Ammon's horn (tissue), 1 donor: Measurements from ENCODE around the gene TOMM40.
"Not testable (repeated sequence)": the region's sequence is repeated elsewhere in the genome, so short reads cannot be mapped to it uniquely, and the experiment has no call there.

Source experiments
- DNase-seq: peaks from one replicate; pipeline ENCODE4 v3.0.0-alpha.2; 2016; ENCODE audit warnings: low spot score

Gene TOMM40

GRCh38 chr19:44897835-44898234, 6.8 kb downstream of the TOMM40 start:
- DNase-seq: no peak

GRCh38 chr19:44900328-44901244, 9.5 kb downstream of the TOMM40 start:
- no peak for DNase-seq

GRCh38 chr19:44903216-44903601, 12.2 kb downstream of the TOMM40 start:
- no peak for DNase-seq

- DNase-seq: peak; percentile 67
These were observed 12.8 kb downstream of the TOMM40 start for GRCh38 chr19:44903602-44904425.

GRCh38 chr19:44904426-44904994, 13.5 kb downstream of the TOMM40 start:
- DNase-seq: no peak

- peak; percentile 74 for DNase-seq
These were observed 14.5 kb downstream of the TOMM40 start, which contains the start of gene APOE for GRCh38 chr19:44905437-44906160. APOE (plus strand) TSS chr19:44905796; CDS start chr19:44906625, 829 bp downstream.

- DNase-seq: no peak
These were observed 16.6 kb downstream of the TOMM40 start for GRCh38 chr19:44907613-44908012.

- DNase-seq: no peak
These were observed 17.2 kb downstream of the TOMM40 start for GRCh38 chr19:44908074-44908835.

GRCh38 chr19:44908836-44909261, 17.8 kb downstream of the TOMM40 start:
- no peak for DNase-seq

- no peak for DNase-seq
These were observed 18.7 kb downstream of the TOMM40 start for GRCh38 chr19:44909775-44910174.

- DNase-seq: not testable (repeated sequence)
These were observed 20.8 kb downstream of the TOMM40 start for GRCh38 chr19:44911896-44912295.

GRCh38 chr19:44912854-44913253, 21.8 kb downstream of the TOMM40 start:
- DNase-seq: peak; percentile 94

GRCh38 chr19:44913512-44914432, 22.7 kb downstream of the TOMM40 start:
- DNase-seq: not testable (repeated sequence)

- peak; percentile 94 for DNase-seq
These were observed 23.6 kb downstream of the TOMM40 start, which contains the start of gene APOC1 for GRCh38 chr19:44914433-44915206. APOC1 (plus strand) TSS chr19:44914608; CDS start chr19:44914892, 284 bp downstream.

- no peak for DNase-seq
These were observed 33.2 kb downstream of the TOMM40 start for GRCh38 chr19:44924243-44924725.

- peak; percentile 95 for DNase-seq
These were observed 34.2 kb downstream of the TOMM40 start for GRCh38 chr19:44925114-44925891.

GRCh38 chr19:44926245-44927077, 35.4 kb downstream of the TOMM40 start:
- not testable (repeated sequence) for DNase-seq
